OCI-LY3 (cell line): ENCODE results near the gene NGDN.

ENCODE experiments used
- H2AFZ ChIP-seq: fragments of 200-600, 300-600 bp; shearing (Covaris generic); 2 replicates; pipeline ENCODE4 v1.6.0; 2014; ENCODE audit warnings: antibody characterized with exemption, low read depth, low read length
- H3K27ac ChIP-seq: fragments of 200-600, 300-600 bp; sonication (generic); 2 replicates; pipeline ENCODE4 v1.5.1; 2014; ENCODE audit warnings: mild to moderate bottlenecking, low read length, moderate library complexity, mixed read lengths
- H3K27me3 ChIP-seq: fragments of 200-600, 300-600 bp; sonication (generic); 2 replicates; pipeline ENCODE4 v1.6.1; 2014; ENCODE audit warnings: low read depth, low read length, mixed read lengths
- H3K36me3 ChIP-seq: fragments of 200-600, 300-600 bp; sonication (generic); replicated peaks from 2 replicates; pipeline ENCODE3; 2014; ENCODE audit warnings: low read depth, low read length, mixed read lengths
- H3K4me1 ChIP-seq: fragments of 300-600, 200-600 bp; sonication (generic); 2 replicates; pipeline ENCODE4 v1.6.1; 2014; ENCODE audit warnings: low read length, mixed read lengths
- H3K4me2 ChIP-seq: fragments of 200-600, 300-600 bp; sonication (generic); 2 replicates; pipeline ENCODE4 v1.6.1; 2014; ENCODE audit warnings: low read length, mixed read lengths
- H3K4me3 ChIP-seq: fragments of 300-600, 200-600 bp; sonication (generic); 2 replicates; pipeline ENCODE4 v1.5.1; 2014; ENCODE audit warnings: antibody characterized with exemption, mild to moderate bottlenecking, low read length, moderate library complexity
- H3K79me2 ChIP-seq: fragments of 300-600, 200-600 bp; shearing (Covaris generic); 2 replicates; pipeline ENCODE4 v1.6.1; 2014; ENCODE audit warnings: mild to moderate bottlenecking, low read length, mixed read lengths
- H3K9ac ChIP-seq: fragments of 300-600, 200-600 bp; shearing (Covaris generic); 2 replicates; pipeline ENCODE4 v1.6.0; 2014; ENCODE audit warnings: mild to moderate bottlenecking, low read length, moderate library complexity
- H3K9me3 ChIP-seq: fragments of 200-600, 300-600 bp; shearing (Covaris generic); 2 replicates; pipeline ENCODE4 v1.6.1; 2014; ENCODE audit warnings: low read length, mixed read lengths; ENCODE audit not compliant: insufficient read depth
- H4K20me1 ChIP-seq: fragments of 200-600, 300-600 bp; sonication (generic); 2 replicates; pipeline ENCODE4 v1.6.1; 2016; ENCODE audit warnings: low read length, mixed read lengths; ENCODE audit not compliant: insufficient read depth
- CTCF ChIP-seq: fragments of 200-600, 300-600 bp; sonication (generic); IDR thresholded peaks from 2 replicates; pipeline ENCODE4 v1.5.1; 2014; ENCODE audit warnings: antibody characterized with exemption, low read length, low read depth
- EZH2phosphoT487 ChIP-seq: fragments of 200-600 bp; shearing (Covaris generic); IDR thresholded peaks from 2 replicates; pipeline ENCODE4 v1.6.1; 2018; ENCODE audit warnings: antibody characterized with exemption, mixed run types, low read depth

NGDN gene

GRCh38 chr14:23512156-23512555 lies 42.7 kb downstream of the NGDN start:
- Histone ChIP-seq H4K20me1 (no peaks in the 10 kb centered on the region), H3K27me3 (no peaks in the 10 kb centered on the region), H3K79me2 (no peaks in the 10 kb centered on the region), H3K4me2 (no peak overlapping the region), H2AFZ (no peak overlapping the region), H3K4me1 (no peaks in the 10 kb centered on the region), H3K9ac (no peak overlapping the region), H3K27ac (no peak overlapping the region), H3K4me3 (no peak overlapping the region), H3K9me3 (no peaks in the 10 kb centered on the region), H3K36me3 (no peaks in the 10 kb centered on the region)
- no peak for TF ChIP-seq CTCF
- no peak for TF ChIP-seq EZH2phosphoT487

- H4K20me1 ChIP-seq, result no peaks in the 10 kb centered on the region
- no peaks in the 10 kb centered on the region for H3K79me2 ChIP-seq
- TF ChIP-seq EZH2phosphoT487 (no peak), CTCF (no peak)
- no peaks in the 10 kb centered on the region for H3K27me3 ChIP-seq
- H3K27ac ChIP-seq, result no peak overlapping the region
- H3K4me3 ChIP-seq, result no peak overlapping the region
- no peak overlapping the region for H3K4me2 ChIP-seq
- no peak overlapping the region for H2AFZ ChIP-seq
- H3K36me3 ChIP-seq, result no peaks in the 10 kb centered on the region
- no peaks in the 10 kb centered on the region for H3K4me1 ChIP-seq
- H3K9me3 ChIP-seq, result no peaks in the 10 kb centered on the region
- H3K9ac ChIP-seq, result no peak overlapping the region
These were observed 43.7 kb downstream of the NGDN start for GRCh38 chr14:23513005-23513817.

GRCh38 chr14:23513818-23514643 lies 44.5 kb downstream of the NGDN start:
- no peaks in the 10 kb centered on the region for H3K9me3 ChIP-seq
- no peaks in the 10 kb centered on the region for H3K79me2 ChIP-seq
- H3K27me3 ChIP-seq, result no peaks in the 10 kb centered on the region
- no peaks in the 10 kb centered on the region for H4K20me1 ChIP-seq
- no peak overlapping the region for H3K4me3 ChIP-seq
- no peaks in the 10 kb centered on the region for H3K4me1 ChIP-seq
- no peak overlapping the region for H2AFZ ChIP-seq
- no peaks in the 10 kb centered on the region for H3K36me3 ChIP-seq
- no peak overlapping the region for H3K9ac ChIP-seq
- H3K4me2 ChIP-seq, result no peak overlapping the region
- no peak overlapping the region for H3K27ac ChIP-seq
- no peak for TF ChIP-seq EZH2phosphoT487
- no peak for TF ChIP-seq CTCF

GRCh38 chr14:23514644-23514957 lies 45.1 kb downstream of the NGDN start:
- H2AFZ ChIP-seq, result no peak overlapping the region
- no peaks in the 10 kb centered on the region for H3K79me2 ChIP-seq
- H3K27ac ChIP-seq, result no peak overlapping the region
- no peaks in the 10 kb centered on the region for H3K36me3 ChIP-seq
- no peak overlapping the region for H3K4me3 ChIP-seq
- H3K9ac ChIP-seq, result no peak overlapping the region
- H3K4me2 ChIP-seq, result no peak overlapping the region
- H3K27me3 ChIP-seq, result no peaks in the 10 kb centered on the region
- TF ChIP-seq EZH2phosphoT487, result no peak
- no peak for TF ChIP-seq CTCF
- no peaks in the 10 kb centered on the region for H3K4me1 ChIP-seq
- no peaks in the 10 kb centered on the region for H4K20me1 ChIP-seq
- no peaks in the 10 kb centered on the region for H3K9me3 ChIP-seq
